IPS-15b (cell line): ENCODE measurements around the gene LIG1.
"Not testable (repeated sequence)": the region's sequence is repeated elsewhere in the genome, so short reads cannot be mapped to it uniquely, and the experiment has no call there.

Experiments
- H3K27me3 ChIP-seq: one replicate; pipeline ENCODE4 v1.6.1; 2013; ENCODE audit warnings: low read length; ENCODE audit not compliant: control insufficient read depth, insufficient read depth
- H3K36me3 ChIP-seq: one replicate; pipeline ENCODE4 v1.6.1; 2013; ENCODE audit warnings: low read length; ENCODE audit not compliant: control insufficient read depth, insufficient read depth
- H3K4me1 ChIP-seq: one replicate; pipeline ENCODE4 v1.6.1; 2013; ENCODE audit warnings: mild to moderate bottlenecking, low read length; ENCODE audit not compliant: control insufficient read depth, insufficient read depth
- H3K4me3 ChIP-seq: one replicate; pipeline ENCODE4 v1.5.1; 2013; ENCODE audit warnings: low read depth, low read length
- H3K9ac ChIP-seq: one replicate; pipeline ENCODE4 v1.6.1; 2013; ENCODE audit warnings: low read depth, mild to moderate bottlenecking, low read length
- H3K9me3 ChIP-seq: one replicate; pipeline ENCODE4 v1.6.1; 2013; ENCODE audit warnings: mild to moderate bottlenecking, low read length; ENCODE audit not compliant: control insufficient read depth, insufficient read depth

The LIG1 gene

DNA sequence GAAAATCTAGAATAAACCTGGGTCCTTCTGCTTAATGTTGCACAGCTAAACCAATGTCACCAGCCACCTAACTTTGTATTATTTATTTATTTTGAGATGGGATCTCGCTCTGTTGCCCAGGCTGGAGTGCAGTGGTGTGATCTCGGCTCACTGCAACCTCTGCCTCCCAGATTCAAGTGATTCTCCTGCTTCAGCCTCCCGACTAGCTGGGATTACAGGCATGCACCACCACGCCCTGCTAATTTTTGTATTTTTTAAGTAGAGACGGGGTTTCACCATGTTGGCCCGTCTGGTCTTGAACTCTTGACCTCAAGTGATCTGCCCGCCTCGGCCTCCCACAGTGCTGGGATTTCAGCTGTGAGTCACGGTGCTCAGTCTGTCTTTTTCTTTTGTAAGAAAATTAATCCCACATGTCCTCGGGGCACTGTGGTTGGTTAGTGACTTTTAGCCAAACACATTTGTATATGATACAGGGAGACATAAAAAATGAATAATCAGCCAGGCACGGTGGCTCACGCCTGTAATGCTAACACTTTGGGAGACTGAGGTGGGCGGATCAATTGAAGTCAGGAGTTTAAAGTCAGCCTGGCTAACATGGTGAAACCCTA, 78.9 kb downstream of the LIG1 start:
- H3K4me3 ChIP-seq, H3K9ac ChIP-seq, H3K36me3 ChIP-seq, H3K4me1 ChIP-seq, H3K9me3 ChIP-seq, H3K27me3 ChIP-seq: not testable (repeated sequence)

DNA sequence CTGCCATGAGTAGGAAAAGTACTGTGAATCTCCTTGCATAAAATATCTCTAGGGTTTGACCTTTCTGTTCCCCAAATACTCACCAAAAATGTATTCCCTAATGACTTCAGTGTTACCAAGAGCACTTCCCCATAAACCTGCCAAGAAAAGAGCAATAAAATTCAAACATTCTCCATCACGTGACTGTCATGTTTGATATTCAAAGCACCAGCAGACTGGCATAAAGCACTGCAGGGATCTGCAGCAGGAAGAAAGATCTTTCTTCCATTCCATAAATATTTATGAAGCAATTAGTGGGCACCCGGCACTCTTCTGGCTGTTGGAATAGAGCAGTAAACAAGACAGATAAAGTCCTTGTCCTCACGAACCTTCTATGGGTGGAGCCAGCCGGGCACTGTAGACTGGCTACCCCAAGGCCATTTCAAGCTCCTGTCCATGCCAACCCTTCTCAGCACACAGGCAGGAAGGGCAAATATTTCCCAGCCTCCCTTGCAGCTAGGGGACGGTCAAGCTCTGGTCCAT, 79.8 kb downstream of the LIG1 start:
- H3K27me3 ChIP-seq: no peaks in the 10 kb centered on the region
- H3K36me3 ChIP-seq: no peaks in the 10 kb centered on the region
- no peaks in the 10 kb centered on the region for H3K9me3 ChIP-seq
- H3K9ac ChIP-seq: no peak overlapping the region
- H3K4me3 ChIP-seq: no peak overlapping the region
- H3K4me1 ChIP-seq: no peaks in the 10 kb centered on the region

DNA sequence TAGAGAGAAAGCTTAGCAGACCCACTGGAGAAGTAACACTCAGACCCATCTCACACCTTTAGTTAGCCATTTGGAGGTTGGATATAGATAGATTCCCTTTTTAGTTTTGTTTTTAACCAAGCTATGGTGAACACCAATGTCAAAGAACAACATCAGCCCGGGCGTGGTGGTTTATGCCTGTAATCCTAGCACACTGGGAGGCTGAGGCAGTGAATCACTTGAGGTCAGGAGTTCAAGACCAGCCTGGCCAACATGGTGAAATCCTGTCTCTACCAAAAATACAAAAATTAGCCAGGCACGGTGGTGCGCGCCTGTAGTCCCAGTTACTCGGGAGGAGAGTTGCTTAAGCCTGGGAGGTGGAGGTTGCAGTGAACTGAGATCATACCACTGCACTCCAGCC, 81.2 kb downstream of the LIG1 start:
- not testable (repeated sequence) for H3K27me3 ChIP-seq, H3K9me3 ChIP-seq, H3K36me3 ChIP-seq, H3K4me3 ChIP-seq, H3K4me1 ChIP-seq, H3K9ac ChIP-seq

DNA sequence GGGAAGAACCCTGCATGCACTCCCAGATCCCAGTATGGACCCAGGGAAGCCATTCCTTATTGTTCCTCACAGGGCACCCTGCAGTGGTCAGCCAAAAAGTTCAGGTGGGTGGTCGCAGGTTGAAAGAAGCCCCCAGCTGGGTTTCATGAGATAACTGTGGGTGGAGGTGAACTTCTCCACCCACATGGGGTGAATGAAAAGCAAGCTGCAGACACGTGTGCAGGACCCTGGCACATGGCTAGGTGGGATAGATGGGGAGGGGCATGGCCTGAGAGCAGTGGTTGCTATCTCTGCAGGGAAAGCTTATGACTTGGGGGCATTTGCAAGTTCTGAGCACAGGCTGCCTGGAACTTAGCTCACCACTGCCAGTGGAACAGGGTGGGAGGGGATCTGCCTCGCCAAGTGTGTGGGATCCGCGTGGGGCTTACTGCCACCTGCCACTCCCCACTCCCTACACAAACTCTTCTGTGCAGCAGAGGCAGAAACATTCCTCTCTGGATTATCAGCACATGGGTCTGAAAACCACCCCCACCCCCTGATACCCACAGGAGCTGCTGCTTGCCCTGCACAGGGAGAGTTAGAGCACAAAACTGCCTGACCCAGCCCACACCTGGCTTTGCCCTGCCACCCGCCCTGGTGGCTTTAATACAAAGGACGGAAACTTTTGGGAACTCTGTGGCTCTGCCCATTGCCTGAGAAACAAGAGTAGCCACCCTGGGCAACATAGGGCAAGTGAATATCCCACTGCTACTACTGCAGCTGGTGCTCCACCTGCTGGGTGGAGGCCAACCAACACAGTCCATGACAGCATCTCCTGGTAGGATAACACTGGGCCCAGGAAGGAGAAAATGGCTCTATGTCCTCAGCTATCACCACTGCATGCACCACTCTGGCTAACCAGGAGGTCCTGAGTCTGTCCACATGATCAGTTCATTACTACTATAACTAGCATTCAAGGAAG, 84.0 kb downstream of the LIG1 start:
- H3K4me3 ChIP-seq: no peak overlapping the region
- no peak overlapping the region for H3K9ac ChIP-seq
- H3K27me3 ChIP-seq: no peaks in the 10 kb centered on the region
- H3K9me3 ChIP-seq: no peaks in the 10 kb centered on the region
- no peaks in the 10 kb centered on the region for H3K4me1 ChIP-seq
- H3K36me3 ChIP-seq: no peaks in the 10 kb centered on the region

DNA sequence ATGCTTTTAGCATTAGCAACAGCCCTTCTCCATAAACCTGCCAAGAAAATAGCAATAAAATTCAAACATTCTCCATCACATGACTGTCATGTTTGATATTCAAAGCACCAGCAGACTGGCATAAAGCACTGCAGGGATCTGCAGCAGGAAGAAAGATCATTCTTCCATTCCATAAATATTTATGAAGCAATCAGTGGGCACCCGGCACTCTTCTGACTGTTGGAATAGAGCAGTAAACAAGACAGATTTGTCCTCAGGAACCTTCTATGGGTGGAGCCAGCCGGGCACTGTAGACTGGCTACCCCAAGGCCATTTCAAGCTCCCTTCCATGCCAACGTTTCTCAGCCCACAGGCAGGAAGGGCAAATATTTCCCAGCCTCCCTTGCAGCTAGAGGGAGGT, 85.1 kb downstream of the LIG1 start:
- no peaks in the 10 kb centered on the region for H3K9me3 ChIP-seq
- H3K9ac ChIP-seq: no peak overlapping the region
- H3K4me1 ChIP-seq: no peaks in the 10 kb centered on the region
- H3K36me3 ChIP-seq: no peaks in the 10 kb centered on the region
- H3K27me3 ChIP-seq: no peaks in the 10 kb centered on the region
- no peak overlapping the region for H3K4me3 ChIP-seq

DNA sequence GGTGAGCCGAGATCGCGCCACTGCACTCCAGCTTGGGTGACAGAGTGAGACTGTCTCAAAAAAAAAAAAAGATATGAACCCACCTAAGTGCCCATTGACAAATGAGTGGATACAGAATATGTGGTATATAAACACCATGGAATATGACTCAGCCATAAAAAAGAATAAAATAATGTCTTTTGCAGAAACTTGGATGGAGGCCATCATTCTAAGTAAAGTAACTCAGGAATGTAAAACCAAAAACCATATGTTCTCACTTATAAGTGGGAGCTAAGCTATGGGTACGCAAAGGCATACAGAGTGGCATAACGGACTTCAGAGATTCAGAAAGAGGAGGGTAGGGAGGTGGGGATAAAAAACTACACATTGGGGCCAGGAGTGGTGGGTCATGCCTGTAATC, 89.0 kb downstream of the LIG1 start:
- Histone ChIP-seq H3K9me3 (no peaks in the 10 kb centered on the region), H3K9ac (no peak overlapping the region), H3K36me3 (no peaks in the 10 kb centered on the region), H3K27me3 (no peaks in the 10 kb centered on the region), H3K4me1 (no peaks in the 10 kb centered on the region), H3K4me3 (no peak overlapping the region)

DNA sequence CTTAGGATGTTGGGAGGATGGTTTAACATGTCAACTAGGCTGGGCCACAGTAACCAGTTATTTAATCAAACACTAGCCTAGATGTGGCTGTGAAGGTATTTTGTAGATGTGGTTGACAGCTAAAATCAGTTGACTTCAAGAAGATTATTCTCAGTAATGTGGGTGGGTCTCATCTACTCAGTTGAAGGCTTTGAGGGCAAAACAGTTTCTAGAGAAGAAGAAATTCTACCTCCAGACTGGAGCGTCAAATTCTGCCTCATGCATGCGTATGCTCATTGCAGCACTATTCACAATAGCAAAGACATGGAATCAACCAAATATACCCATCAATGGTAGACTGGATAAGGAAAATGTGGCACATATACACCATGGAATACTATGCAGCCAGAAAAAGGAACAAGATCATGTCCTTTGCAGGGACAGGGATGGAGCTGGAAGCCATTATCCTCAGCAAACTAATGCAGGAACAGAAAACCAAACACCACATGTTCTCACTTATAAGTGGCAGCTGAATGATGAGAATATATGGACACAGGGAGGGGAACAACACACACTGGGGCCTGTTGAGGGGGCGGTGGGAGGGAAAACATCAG, 99.9 kb downstream of the LIG1 start:
- H3K9me3 ChIP-seq, H3K27me3 ChIP-seq, H3K4me3 ChIP-seq, H3K9ac ChIP-seq, H3K4me1 ChIP-seq, H3K36me3 ChIP-seq: not testable (repeated sequence)

DNA sequence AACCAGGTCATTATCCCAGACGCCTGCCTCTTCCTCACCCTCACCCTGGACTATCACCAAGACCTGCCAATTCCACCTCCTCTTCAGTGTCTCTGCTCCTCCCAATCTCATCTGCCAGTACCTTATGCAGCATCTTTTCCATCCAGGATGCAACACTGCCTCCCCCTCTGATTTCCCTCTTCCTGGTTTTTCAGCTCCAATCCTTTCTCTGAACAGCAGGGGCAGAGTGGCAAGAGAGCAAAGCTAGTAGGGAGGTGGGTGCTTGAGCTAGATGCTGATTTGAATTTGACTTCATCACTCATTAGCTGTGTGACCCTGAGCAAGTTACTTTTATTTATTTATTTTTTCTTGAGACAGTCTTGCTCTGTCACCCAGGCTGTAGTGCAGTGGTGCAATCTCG, 100.7 kb downstream of the LIG1 start:
- H3K4me1 ChIP-seq: peaks cover 2% of the 10 kb centered on the region
- H3K27me3 ChIP-seq: no peaks in the 10 kb centered on the region
- H3K9ac ChIP-seq: no peak overlapping the region
- H3K9me3 ChIP-seq: no peaks in the 10 kb centered on the region
- H3K36me3 ChIP-seq: no peaks in the 10 kb centered on the region
- H3K4me3 ChIP-seq: no peak overlapping the region
